ENCODE data around the gene AUTS2.

AUTS2 gene

GRCh38 chr7:70572571-70572970, 974.3 kb downstream of the AUTS2 start:
- H3K4me3 ChIP-seq (ENCODE audit: low read depth, low read length): no peak overlapping the region
- DNase-seq (ENCODE audit: low read depth): no peak
- in situ Hi-C loops (cut with HindIII; ENCODE audit: low sequenced_read_pairs): no loop called here
- no peak for TF ChIP-seq CTCF (IDR thresholded peaks at IDR 0.05; ENCODE audit: low read depth, low read length, missing control alignments)

DNA sequence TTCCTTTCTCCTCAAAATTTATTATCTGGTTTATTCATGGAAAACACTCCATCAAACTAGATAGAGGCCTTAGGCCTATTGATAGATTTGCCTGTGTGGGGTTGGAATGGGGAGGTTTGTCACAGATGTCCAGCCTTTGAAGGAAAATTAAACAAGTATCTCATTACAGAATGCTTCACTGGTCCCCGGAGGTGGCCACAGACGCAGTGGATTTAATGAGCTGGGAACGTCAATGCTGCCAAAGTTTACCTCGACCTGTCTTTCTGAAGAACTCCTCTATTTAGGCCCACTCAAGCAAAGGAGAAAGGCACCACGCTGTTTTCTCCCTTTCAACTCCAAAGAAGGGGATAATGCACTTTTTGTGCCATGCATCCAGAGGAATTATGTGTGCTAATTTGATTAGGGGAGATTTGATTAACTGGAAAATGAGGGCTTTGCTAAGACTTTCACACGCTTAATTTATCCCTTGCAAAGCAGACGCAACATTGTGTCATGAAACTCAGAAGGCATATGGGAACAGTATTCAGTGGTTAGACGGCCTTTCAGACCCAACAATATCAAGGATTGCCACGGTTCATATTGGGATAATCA, 974.9 kb downstream of the AUTS2 start:
- in situ Hi-C loops (cut with HindIII; ENCODE audit: low sequenced_read_pairs): no loop called here
- H3K4me3 ChIP-seq (ENCODE audit: low read depth, low read length): no peak overlapping the region
- DNase-seq (ENCODE audit: low read depth): peak; percentile 79
- no peak for TF ChIP-seq CTCF (IDR thresholded peaks at IDR 0.05; ENCODE audit: low read depth, low read length, missing control alignments)

GRCh38 chr7:70573696-70574095, 975.4 kb downstream of the AUTS2 start:
- DNase-seq (ENCODE audit: low read depth): no peak
- H3K4me3 ChIP-seq (ENCODE audit: low read depth, low read length): no peak overlapping the region
- in situ Hi-C loops (cut with HindIII; ENCODE audit: low sequenced_read_pairs): no loop called here
- TF ChIP-seq CTCF (IDR thresholded peaks at IDR 0.05; ENCODE audit: low read depth, low read length, missing control alignments): no peak

DNA sequence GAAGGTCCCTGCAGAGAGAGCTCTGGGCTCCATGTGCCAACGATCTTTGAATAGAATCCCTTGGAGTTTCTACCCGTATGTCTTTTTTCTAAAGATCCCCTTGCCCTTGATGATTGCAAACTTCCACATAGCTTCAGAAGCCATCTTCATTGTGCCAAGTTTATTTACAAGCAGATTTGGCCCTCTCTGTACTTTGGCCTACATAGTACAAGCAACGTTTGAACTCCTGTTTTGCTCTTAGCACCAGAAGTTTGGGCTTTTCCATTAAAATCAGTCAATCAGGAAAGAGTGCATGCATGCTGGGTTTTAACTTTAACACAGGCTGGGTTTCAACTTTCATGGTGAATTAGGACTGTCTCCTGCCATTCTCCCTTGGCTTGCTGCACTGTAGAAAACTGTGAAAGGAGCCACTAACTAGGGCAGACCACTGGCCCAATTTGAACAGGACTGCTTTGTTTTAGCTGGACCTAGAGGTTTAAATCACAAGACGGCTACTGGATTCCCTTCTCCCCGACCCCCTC, 976.1 kb downstream of the AUTS2 start:
- DNase-seq (ENCODE audit: low read depth): no peak
- in situ Hi-C loops (cut with HindIII; ENCODE audit: low sequenced_read_pairs): no loop called here
- no peak overlapping the region for H3K4me3 ChIP-seq (ENCODE audit: low read depth, low read length)
- TF ChIP-seq CTCF (IDR thresholded peaks at IDR 0.05; ENCODE audit: low read depth, low read length, missing control alignments): no peak

DNA sequence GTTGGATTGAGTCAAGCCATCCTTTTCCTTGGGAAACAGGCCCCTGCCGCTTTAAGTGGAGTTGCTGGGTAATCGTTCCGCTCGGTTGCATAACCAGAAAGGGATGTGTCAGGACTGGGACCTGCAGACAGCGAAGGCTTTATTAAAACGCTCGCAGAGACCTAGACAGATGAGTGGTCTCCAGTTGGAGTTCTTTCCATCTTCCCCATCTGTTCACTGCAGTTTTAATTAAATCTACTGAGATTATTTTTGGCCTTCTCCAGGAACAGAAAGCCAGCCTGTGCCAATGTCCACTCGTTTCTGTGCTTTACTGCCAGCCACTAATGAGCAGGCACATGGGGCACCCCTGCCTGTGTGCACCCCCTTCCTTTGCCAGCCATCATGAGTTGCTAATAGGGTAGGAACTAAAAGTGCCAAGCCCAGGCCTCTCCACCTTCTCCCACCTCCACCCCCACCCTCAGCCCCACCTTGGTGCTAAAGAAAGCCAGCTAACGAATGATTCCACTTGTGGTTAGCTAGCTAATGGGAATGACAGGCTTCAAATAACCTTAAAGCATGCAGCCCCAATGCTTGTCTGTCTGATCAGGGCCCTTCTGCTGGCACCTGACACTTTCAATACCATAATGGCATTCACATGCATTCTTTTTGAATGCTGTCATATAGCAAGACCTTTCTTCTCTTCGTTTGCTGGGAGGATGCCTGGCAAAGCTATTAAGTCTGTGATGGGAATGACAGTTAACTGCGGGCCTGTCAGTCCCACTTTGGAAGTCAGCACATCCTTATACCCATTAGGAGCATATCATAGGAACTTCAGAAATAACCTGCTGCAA, 976.9 kb downstream of the AUTS2 start:
- no peak for DNase-seq (ENCODE audit: low read depth)
- no peak for TF ChIP-seq CTCF (IDR thresholded peaks at IDR 0.05; ENCODE audit: low read depth, low read length, missing control alignments)
- in situ Hi-C loops (cut with HindIII; ENCODE audit: low sequenced_read_pairs): no loop called here
- H3K4me3 ChIP-seq (ENCODE audit: low read depth, low read length): no peak overlapping the region

DNA sequence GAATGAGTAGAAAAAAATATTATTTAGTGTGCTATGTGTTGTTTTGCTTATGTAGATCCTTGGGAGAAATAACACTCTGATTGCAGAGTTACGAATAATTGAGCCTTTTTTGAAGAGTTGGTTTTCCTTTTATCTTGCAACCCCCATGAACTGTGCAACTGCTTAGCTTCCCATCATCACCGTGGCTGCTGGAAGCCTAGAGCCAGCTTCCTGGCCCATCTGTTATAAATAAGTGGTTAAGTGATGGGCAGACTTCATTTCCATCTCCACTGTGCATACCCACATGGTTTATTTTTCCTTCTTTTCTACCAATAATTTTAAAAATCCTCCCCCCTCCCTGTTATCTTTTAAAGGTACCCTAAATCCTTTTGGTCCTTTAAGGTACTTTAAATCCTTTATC, 978.8 kb downstream of the AUTS2 start:
- TF ChIP-seq CTCF (IDR thresholded peaks at IDR 0.05; ENCODE audit: low read depth, low read length, missing control alignments): no peak
- H3K4me3 ChIP-seq (ENCODE audit: low read depth, low read length): no peak overlapping the region
- no peak for DNase-seq (ENCODE audit: low read depth)
- in situ Hi-C loops (cut with HindIII; ENCODE audit: low sequenced_read_pairs): no loop called here
